Stimulated activated CD8-positive, alpha-beta memory T cell treated with anti-CD3 and anti-CD28 coated beads, Interleukin-4, amount 100 ng/mL, for 48 hours (primary cell): ENCODE measurements around the gene TMEM132E.
A peak's percentile ranks its signal among the peaks of the same experiment; 100 is the strongest.

ENCODE experiments used
- DNase-seq: peaks from one replicate; pipeline ENCODE4 v3.0.0-alpha.2; 2020

Gene TMEM132E

DNA sequence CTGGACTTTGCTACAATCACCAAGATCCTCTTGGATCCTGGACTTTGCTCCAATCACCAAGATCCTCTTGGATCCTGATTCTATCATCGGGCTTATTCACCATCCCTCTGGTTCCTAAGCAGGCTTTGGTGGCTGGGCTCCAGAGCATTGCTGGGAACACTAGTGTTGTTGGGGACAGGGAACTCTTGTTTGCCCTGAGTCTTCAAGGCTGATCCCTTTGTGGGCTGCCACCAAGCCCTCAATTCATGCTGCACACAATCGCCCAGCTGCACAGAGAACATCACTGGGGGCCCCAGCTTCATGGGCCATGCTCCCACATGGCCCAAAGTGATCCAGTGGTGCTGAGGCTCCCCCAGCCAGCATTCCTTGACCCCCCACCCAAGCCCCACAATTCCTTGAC, 88.3 kb downstream of the TMEM132E start:
- no peak for DNase-seq

DNA sequence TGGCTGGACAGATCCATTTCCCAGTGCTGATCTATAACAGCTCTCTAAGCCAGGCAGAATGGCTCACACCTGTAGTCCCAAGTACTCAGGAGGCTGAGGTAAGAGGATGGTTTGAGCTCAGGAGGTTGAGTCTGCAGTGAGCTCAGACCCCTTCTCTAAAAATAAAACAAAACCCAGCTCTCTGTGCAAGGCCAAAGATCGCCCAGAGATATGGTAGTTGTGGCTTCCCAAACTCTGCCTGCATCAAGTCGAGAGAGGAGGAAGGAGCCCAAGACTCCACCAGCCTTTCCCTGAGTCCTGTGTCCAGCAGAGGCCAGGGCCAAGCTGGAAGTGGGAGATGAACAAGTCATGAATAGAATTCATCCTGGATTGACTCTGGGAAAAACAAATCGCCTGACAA, 88.8 kb downstream of the TMEM132E start:
- DNase-seq, result no peak

DNA sequence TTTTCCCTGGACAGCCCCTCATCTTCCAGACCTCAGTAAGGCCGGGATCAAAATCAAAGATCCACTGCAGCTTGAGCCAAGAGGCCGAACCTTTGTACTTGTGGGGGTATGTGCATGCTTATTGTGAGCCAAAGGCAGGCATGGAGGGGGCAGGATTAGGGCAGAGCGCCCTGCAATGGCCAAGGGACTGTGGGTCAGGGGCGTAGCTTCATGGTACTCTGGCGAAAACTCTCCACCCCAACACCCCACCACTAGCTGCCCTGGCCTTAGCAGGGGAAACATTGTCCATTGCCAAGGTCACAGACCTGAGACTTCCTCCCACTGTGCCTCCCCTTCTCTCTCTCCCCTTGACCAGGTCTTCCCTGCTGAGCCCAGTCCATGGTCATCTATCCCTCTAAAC, 90.1 kb downstream of the TMEM132E start:
- no peak for DNase-seq

DNA sequence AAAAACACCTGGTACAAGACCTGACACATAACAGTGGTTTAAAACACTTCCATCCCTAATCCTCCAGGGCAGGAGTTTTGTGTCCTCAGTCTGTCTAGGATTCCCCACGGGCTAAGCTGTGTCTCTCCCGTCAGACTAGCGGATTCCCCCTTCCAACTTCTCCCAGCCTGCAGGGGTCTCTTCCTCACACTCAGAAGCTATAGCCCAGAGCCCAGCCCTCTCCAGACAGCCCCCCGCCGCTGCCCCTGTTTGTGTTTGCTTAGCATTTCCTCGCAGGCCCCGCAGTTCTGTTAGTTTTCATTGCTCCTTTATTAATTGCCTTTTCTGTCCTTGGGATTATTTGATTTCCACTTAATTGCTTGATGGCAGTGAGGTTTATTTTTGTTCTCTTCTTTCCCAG, 91.2 kb downstream of the TMEM132E start:
- no peak for DNase-seq

DNA sequence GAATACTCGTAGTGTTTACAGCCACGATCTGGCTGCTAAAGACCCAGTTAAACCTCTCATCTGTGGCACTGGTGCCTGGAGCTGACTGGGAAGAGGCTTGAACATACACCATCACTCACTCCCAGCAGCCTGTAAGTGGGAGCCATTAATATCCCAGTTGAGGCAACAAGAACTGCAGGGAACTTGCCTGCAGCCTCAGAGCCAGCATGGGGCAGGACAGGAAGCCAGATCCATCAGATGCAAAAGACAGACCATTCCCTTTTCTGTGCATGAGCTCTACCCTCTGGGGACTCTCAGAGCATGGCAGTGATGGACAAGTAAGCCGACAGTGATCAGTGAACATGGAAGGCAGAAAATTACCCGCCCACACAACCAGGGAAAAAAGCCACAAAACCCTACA, 91.8 kb downstream of the TMEM132E start:
- DNase-seq, result peak; percentile 6

DNA sequence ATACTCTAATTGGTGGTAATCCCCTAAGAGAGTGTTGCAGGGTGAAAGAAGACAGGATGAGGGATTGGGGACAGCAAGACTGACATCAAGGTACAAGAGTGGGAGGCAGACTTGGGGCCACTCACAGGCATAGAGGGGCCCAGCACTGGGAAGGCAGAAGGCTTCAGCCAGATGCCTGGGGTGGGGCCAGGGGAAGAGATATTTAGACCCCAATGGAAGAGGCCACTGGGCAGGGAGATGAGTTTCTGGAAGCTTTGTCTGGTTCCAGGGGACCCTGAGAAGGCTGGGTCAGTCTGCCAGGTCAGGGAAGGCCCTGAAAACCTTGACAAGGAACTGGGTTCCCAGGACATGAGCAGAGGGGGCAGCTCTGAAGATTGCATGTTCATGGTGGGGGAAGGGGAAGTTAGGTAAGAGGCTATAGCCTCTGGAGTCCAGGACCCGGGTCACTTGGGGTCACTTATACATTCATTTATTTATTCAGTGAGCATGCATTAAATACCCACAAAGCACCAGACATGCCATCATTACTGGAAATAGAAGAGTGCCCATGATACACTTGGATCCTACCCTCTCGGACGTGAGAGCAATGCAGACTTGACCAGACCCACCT, 92.9 kb downstream of the TMEM132E start:
- peak; percentile 14 for DNase-seq

DNA sequence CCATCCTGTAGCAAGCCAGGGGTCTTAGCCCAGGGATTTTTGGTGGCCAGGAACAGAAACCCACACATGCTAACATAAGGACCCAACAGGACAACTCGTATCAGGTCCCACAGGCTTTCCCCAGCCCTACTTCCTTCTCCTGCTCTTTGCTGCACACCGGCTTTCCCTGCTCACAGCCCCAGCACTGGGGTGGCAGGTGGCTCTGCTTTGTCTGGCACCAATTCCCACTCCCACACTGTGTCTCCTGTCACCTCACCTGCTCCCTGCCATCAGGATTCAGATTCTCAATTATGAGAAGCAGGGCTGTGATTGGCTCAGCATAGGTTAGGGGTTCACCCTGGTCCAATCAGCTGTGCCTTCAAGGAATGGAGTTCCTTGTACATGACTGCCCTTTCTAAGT, 94.1 kb downstream of the TMEM132E start:
- no peak for DNase-seq

DNA sequence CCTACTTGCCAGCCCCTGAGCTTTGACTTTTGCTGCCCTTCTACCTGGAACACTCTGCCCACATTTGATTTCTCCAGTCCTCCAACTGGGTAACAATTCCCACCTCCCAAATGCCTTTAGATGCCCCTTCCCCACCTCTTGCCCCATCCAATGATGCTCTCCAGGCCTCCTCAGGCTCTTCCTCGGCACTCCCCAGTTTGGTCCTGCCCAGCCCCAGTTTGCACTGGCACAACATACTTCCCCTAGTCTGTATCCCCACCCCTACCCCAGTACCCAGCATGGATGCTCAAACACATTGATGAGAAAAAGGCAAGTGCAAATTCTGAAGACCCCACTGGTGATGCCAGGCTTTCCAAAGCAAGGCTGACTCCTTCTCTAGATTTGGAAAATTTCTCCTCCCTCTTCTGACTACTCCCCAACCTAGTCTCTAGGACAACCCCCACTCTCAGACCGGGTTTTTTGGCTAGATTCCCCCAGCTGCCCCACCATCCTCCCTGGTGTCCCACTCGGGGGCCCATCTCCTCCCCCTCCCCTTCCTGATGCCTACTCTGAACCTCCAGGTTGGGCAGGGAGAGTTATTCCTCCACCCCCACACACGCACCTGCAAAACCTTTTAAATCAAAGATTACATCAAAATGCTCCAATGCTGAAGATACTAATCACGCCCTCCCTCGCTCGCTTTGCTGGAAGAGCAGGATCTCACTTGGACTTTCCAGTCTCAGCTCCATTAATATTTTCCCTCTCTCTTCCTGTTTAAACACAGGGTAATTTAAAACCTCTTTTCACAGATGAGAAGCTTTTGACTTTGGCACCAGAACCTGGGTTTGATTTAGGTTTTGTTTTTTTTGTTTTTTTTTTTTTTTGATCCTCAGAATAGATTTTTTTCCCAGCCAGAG, 94.9 kb downstream of the TMEM132E start:
- no peak for DNase-seq

DNA sequence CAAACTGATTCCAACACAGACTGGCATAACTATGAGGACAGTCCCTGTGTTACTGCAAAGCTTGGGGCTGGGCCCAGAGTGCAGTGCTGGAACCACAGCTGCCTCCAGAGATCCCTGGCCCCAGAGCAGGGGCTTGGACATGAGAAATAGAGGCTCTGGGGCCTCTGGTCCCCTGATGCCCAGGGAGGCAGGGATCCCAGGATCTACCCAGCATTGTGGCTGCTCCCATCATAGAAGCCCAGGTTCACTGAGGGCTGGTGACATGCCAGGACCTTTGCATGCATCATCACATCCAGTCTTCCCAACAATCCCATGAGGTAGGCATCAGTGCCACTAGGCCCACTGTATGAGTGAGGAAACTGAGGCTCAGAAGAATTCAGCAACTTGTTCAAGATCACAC, 95.8 kb downstream of the TMEM132E start:
- no peak for DNase-seq

DNA sequence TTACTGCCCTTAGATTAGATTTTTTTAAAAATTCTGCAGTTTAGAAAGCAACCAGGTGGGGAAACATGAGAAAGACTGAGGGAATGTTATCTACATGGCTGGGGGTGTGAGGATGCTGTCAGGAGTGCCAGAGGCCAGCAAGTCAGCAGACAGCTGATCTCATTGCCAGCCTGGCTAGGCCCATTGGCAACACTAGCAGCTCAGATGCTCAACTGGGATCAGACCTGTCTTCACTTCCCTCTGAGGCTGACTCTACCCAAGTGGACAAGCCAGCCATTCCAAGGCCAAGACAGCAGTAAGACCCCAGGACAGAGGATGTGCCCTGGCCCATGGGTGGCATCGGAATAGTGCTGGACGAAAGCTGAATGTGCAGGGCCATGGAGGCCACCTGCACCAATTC, 96.2 kb downstream of the TMEM132E start:
- no peak for DNase-seq

DNA sequence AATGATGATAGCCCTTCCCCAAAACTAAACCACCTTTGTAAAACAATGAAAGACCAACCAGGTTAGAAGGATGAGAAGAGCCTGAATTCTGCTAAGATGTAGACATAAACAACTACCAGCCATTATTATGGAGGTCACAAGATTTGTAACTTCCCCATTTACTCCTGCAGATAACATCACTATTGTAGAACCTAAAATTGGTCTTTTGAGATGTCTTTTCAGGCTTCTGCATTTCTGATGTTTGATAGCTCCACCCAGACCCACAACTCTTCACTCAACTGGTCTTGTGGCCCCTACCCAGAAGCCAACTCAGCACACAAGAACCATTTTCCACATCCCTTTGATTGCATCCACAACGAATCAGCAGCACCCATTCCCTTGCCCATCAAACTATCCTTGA, 100.8 kb downstream of the TMEM132E start:
- DNase-seq, result no peak

DNA sequence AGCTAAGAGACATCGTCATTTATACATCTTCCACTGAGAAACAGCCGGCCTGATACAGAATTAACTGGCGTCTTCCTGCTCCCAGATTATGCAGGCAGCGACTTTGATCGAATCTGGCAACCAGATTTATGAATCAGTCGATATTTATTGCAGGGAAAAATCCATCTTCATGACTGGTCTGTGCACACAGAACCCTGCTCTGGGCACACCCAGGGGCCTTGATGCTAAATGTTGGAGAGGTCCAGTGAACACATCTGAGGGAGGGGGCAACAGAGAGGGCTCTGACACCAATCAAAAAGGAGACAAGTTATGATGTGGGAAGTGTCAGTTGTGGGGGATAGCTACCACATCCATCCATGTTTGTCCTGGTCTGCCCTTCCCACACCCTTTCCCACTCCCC, 102.9 kb downstream of the TMEM132E start:
- no peak for DNase-seq

DNA sequence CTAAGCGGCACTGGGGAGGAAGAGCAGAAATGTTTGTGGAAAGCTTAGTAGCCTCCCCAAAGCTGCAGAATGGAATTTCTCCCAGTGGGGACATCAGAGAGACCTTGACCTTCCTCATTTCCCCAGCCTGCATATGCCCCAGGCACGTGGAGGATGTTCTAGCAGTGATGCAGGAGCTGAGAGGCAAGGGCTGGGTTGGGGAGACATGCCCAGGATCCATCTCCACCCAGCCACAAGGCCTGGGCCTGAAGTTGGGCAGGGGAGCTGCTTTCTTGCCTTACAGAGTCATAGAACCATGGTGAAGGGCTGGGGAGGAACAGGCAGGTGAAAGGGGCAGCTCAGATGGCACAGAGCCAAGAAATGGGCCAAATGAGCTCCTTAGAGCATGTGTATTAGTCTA, 104.0 kb downstream of the TMEM132E start:
- DNase-seq, result no peak
